ENCODE results near the gene FAM161B.
"Not testable (repeated sequence)": the region's sequence is repeated elsewhere in the genome, so short reads cannot be mapped to it uniquely, and the experiment has no call there.

FAM161B gene

DNA sequence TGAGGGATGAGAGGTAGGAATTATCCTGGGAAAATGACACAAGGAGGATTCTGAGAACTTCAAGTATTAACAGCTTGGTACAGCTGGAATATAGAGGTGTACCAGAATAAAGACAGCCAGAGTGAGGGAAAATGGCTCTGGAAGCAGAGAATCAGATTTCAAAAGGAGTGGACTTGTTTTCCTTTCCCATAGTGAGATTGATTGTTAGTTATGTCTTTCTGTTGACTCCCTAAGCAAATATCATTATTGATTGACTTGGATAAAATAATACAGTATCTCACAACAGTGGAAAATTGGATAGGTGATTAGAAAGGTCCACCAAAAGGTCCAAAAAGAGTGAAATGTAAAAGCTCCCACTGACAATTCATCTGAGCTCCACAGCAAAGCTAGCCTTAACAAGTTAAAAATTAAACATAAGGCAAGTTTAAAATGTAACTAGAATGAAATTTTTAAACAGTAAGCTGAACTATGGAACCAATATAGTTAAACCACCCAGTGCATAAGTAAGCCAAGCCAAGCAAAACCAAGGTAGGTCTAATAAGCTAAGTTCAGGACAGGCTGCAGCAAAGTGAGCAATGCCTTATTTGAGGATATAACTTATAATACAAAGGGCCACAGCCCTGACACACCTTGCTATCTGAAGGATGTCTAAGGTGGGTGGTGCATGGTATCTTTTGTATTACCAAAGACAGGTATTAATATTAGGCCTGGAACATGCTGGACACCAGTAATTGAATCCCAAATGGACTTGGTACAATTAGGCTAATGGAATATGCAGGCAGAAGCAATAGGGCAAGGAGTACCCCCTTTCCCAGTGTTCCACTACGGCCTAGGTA lies 47.4 kb upstream of the FAM161B start:
- TF ChIP-seq SPI1 (IDR thresholded peaks at IDR 0.05; ENCODE audit: borderline replicate concordance, low read depth) (no peak), POLR2AphosphoS5 (IDR thresholded peaks at IDR 0.05; ENCODE audit: low read depth) (no peak), GABPA (IDR thresholded peaks at IDR 0.05; ENCODE audit: low read depth) (no peak)
- TF ChIP-seq, protein P1, sequence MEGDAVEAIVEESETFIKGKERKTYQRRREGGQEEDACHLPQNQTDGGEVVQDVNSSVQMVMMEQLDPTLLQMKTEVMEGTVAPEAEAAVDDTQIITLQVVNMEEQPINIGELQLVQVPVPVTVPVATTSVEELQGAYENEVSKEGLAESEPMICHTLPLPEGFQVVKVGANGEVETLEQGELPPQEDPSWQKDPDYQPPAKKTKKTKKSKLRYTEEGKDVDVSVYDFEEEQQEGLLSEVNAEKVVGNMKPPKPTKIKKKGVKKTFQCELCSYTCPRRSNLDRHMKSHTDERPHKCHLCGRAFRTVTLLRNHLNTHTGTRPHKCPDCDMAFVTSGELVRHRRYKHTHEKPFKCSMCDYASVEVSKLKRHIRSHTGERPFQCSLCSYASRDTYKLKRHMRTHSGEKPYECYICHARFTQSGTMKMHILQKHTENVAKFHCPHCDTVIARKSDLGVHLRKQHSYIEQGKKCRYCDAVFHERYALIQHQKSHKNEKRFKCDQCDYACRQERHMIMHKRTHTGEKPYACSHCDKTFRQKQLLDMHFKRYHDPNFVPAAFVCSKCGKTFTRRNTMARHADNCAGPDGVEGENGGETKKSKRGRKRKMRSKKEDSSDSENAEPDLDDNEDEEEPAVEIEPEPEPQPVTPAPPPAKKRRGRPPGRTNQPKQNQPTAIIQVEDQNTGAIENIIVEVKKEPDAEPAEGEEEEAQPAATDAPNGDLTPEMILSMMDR (IDR thresholded peaks at IDR 0.05; ENCODE audit: insufficient read depth, low read length): no peak
- TF ChIP-seq, protein P2, sequence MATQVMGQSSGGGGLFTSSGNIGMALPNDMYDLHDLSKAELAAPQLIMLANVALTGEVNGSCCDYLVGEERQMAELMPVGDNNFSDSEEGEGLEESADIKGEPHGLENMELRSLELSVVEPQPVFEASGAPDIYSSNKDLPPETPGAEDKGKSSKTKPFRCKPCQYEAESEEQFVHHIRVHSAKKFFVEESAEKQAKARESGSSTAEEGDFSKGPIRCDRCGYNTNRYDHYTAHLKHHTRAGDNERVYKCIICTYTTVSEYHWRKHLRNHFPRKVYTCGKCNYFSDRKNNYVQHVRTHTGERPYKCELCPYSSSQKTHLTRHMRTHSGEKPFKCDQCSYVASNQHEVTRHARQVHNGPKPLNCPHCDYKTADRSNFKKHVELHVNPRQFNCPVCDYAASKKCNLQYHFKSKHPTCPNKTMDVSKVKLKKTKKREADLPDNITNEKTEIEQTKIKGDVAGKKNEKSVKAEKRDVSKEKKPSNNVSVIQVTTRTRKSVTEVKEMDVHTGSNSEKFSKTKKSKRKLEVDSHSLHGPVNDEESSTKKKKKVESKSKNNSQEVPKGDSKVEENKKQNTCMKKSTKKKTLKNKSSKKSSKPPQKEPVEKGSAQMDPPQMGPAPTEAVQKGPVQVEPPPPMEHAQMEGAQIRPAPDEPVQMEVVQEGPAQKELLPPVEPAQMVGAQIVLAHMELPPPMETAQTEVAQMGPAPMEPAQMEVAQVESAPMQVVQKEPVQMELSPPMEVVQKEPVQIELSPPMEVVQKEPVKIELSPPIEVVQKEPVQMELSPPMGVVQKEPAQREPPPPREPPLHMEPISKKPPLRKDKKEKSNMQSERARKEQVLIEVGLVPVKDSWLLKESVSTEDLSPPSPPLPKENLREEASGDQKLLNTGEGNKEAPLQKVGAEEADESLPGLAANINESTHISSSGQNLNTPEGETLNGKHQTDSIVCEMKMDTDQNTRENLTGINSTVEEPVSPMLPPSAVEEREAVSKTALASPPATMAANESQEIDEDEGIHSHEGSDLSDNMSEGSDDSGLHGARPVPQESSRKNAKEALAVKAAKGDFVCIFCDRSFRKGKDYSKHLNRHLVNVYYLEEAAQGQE (IDR thresholded peaks at IDR 0.05; ENCODE audit: insufficient replicate concordance, low read depth): no peak
- Histone ChIP-seq H3K27me3 (ENCODE audit: insufficient read depth, poor library complexity, severe bottlenecking) (no peaks in the 10 kb centered on the region), H3K4me3 (replicated peaks; ENCODE audit: insufficient read depth, low read length) (no peak overlapping the region), H3K27ac (replicated peaks) (no peak overlapping the region)
- DNase-seq (ENCODE audit: low read depth in 1 of 2, low spot score in 1 of 2): no peak

DNA sequence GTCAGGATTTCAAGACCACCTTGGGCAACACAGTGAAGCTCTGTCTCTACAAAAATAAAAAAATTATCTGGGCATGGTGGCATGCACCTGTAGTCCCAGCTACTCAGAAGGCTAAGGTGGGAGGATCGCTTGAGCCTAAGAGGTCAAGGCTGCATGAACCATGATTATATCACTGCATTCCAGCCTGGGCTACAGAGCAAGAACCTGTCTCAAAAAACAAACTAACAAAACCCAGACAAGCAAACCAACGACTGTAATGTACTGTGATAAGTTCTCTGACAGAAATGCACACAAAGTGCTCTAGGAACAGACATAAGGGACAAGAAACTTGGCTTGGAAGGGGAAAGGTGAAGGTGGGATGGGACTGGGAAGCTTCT lies 46.8 kb upstream of the FAM161B start:
- Histone ChIP-seq H3K4me3 (replicated peaks; ENCODE audit: insufficient read depth, low read length) (no peak overlapping the region), H3K27me3 (ENCODE audit: insufficient read depth, poor library complexity, severe bottlenecking) (no peaks in the 10 kb centered on the region), H3K27ac (replicated peaks) (no peak overlapping the region)
- TF ChIP-seq POLR2AphosphoS5 (IDR thresholded peaks at IDR 0.05; ENCODE audit: low read depth): no peak
- no peak for TF ChIP-seq SPI1 (IDR thresholded peaks at IDR 0.05; ENCODE audit: borderline replicate concordance, low read depth)
- TF ChIP-seq GABPA (IDR thresholded peaks at IDR 0.05; ENCODE audit: low read depth): no peak
- TF ChIP-seq, protein P1 (IDR thresholded peaks at IDR 0.05; ENCODE audit: insufficient read depth, low read length): no peak
- TF ChIP-seq, protein P2 (IDR thresholded peaks at IDR 0.05; ENCODE audit: insufficient replicate concordance, low read depth): no peak
- no peak for DNase-seq (ENCODE audit: low read depth in 1 of 2, low spot score in 1 of 2)

DNA sequence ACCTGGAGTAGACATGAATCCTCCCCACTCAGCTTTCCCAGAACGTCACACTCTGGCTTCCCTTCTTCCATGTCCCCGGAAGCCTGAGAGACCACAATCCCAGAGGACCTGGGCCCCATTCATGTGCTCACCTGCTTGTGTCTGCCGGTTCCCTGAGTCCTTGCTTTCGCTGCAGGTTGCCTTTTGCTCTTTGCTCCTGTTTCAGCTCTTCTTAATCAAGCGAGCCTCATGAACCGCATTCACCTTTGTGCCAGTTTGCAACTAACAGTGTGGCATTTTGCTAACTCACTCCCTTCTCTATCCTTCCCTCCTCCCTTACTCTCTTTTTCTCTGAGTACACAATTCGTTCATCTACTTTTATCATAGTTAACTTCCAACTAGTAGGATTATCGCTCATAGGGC lies 46.1 kb upstream of the FAM161B start:
- H3K27me3 ChIP-seq (ENCODE audit: insufficient read depth, poor library complexity, severe bottlenecking): no peaks in the 10 kb centered on the region
- no peak overlapping the region for H3K4me3 ChIP-seq (replicated peaks; ENCODE audit: insufficient read depth, low read length)
- TF ChIP-seq, protein P1 (IDR thresholded peaks at IDR 0.05; ENCODE audit: insufficient read depth, low read length): no peak
- TF ChIP-seq SPI1 (IDR thresholded peaks at IDR 0.05; ENCODE audit: borderline replicate concordance, low read depth) (no peak), GABPA (IDR thresholded peaks at IDR 0.05; ENCODE audit: low read depth) (no peak), POLR2AphosphoS5 (IDR thresholded peaks at IDR 0.05; ENCODE audit: low read depth) (no peak)
- TF ChIP-seq, protein P2 (IDR thresholded peaks at IDR 0.05; ENCODE audit: insufficient replicate concordance, low read depth): no peak
- DNase-seq (ENCODE audit: low read depth in 1 of 2, low spot score in 1 of 2): no peak
- H3K27ac ChIP-seq (replicated peaks): no peak overlapping the region

DNA sequence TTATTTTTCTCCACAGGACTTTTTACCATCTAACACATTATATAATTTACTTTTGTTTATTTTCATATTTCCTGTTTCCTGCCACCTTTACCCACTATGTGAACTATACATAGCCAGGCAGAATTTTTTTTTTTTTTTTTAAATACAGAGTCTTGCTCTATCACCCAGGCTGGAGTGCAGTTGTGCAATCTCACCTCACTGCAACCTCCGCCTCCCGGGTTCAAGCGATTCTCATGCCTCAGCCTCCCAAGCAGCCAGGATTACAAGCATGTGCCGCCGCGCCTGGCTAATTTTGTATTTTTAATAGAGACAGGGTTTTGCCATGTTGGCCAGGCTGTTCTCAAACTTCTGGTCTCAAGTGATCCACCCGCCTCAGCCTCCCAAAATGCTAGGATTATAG lies 45.0 kb upstream of the FAM161B start:
- H3K27ac ChIP-seq (replicated peaks); H3K4me3 ChIP-seq (replicated peaks; ENCODE audit: insufficient read depth, low read length); H3K27me3 ChIP-seq (ENCODE audit: insufficient read depth, poor library complexity, severe bottlenecking); DNase-seq (ENCODE audit: low read depth in 1 of 2, low spot score in 1 of 2): not testable (repeated sequence)

Data from HL-60 (cell line).